ENCODE measurements around the gene ZCCHC14.

The ZCCHC14 gene

GRCh38 chr16:87492721-87493607 is at the start of gene ZCCHC14:
Gene ZCCHC14, minus strand, starts transcription at chr16:87493024. Its CDS starts 786 bp downstream, at chr16:87492238.
- DNase-seq (ENCODE audit: low read depth) = peak; percentile 95

GRCh38 chr16:87541872-87542234 is 49.0 kb upstream of the ZCCHC14 start:
- no peak for DNase-seq (ENCODE audit: low read depth)

- DNase-seq (ENCODE audit: low read depth) = peak; percentile 22
Measured at GRCh38 chr16:87541147-87541871, 48.5 kb upstream of the ZCCHC14 start.

- DNase-seq (ENCODE audit: low read depth) = no peak
Measured at GRCh38 chr16:87540897-87541146, 48.0 kb upstream of the ZCCHC14 start.

GRCh38 chr16:87540072-87540896 is 47.5 kb upstream of the ZCCHC14 start:
- no peak for DNase-seq (ENCODE audit: low read depth)

GRCh38 chr16:87539113-87539512 is 46.3 kb upstream of the ZCCHC14 start:
- no peak for DNase-seq (ENCODE audit: low read depth)

GRCh38 chr16:87538594-87538993 is 45.8 kb upstream of the ZCCHC14 start:
- DNase-seq (ENCODE audit: low read depth) = peak; percentile 20

- no peak for DNase-seq (ENCODE audit: low read depth)
Measured at GRCh38 chr16:87538160-87538559, 45.3 kb upstream of the ZCCHC14 start.

- DNase-seq (ENCODE audit: low read depth) = no peak
Measured at GRCh38 chr16:87536795-87537142, 43.9 kb upstream of the ZCCHC14 start.

- no peak for DNase-seq (ENCODE audit: low read depth)
Measured at GRCh38 chr16:87535855-87536794, 43.3 kb upstream of the ZCCHC14 start.

GRCh38 chr16:87535457-87535854 is 42.6 kb upstream of the ZCCHC14 start:
- DNase-seq (ENCODE audit: low read depth) = no peak

- no peak for DNase-seq (ENCODE audit: low read depth)
Measured at GRCh38 chr16:87534751-87535150, 41.9 kb upstream of the ZCCHC14 start.

- DNase-seq (ENCODE audit: low read depth) = no peak
Measured at GRCh38 chr16:87534030-87534653, 41.3 kb upstream of the ZCCHC14 start.

- no peak for DNase-seq (ENCODE audit: low read depth)
Measured at GRCh38 chr16:87533061-87533460, 40.2 kb upstream of the ZCCHC14 start.

GRCh38 chr16:87531418-87531817 is 38.6 kb upstream of the ZCCHC14 start:
- DNase-seq (ENCODE audit: low read depth) = no peak

- no peak for DNase-seq (ENCODE audit: low read depth)
Measured at GRCh38 chr16:87528690-87529579, 36.1 kb upstream of the ZCCHC14 start.

GRCh38 chr16:87527055-87527724 is 34.4 kb upstream of the ZCCHC14 start:
- DNase-seq (ENCODE audit: low read depth) = no peak

GRCh38 chr16:87526238-87526947 is 33.6 kb upstream of the ZCCHC14 start:
- DNase-seq (ENCODE audit: low read depth) = no peak

- no peak for DNase-seq (ENCODE audit: low read depth)
Measured at GRCh38 chr16:87525352-87525751, 32.5 kb upstream of the ZCCHC14 start.

All from fibroblast of the conjunctiva (primary cell).